T47D (cell line): ENCODE data around the gene TNIK.
A peak's percentile ranks its signal among the peaks of the same experiment; 100 is the strongest.

ENCODE experiments used
- DNase-seq, 2 experiments: peaks; one replicate each; pipeline versions ENCODE4 v3.0.0 to v3.0.0-alpha.2; 2011 to 2012; ENCODE audit warnings: low read depth in 1 of 2, low spot score in 1 of 2
- JUND ChIP-seq: IDR thresholded peaks from 2 replicates; pipeline ENCODE4 v1.6.1; 2012; ENCODE audit warnings: low read depth
- in situ Hi-C: cut with HindIII; loops from 2 replicates; pipeline ENCODE4 v1.10.0; 2016; ENCODE audit warnings: low sequenced_read_pairs, low pct_unique_long_range_greater_than_20kb

Gene TNIK

DNA sequence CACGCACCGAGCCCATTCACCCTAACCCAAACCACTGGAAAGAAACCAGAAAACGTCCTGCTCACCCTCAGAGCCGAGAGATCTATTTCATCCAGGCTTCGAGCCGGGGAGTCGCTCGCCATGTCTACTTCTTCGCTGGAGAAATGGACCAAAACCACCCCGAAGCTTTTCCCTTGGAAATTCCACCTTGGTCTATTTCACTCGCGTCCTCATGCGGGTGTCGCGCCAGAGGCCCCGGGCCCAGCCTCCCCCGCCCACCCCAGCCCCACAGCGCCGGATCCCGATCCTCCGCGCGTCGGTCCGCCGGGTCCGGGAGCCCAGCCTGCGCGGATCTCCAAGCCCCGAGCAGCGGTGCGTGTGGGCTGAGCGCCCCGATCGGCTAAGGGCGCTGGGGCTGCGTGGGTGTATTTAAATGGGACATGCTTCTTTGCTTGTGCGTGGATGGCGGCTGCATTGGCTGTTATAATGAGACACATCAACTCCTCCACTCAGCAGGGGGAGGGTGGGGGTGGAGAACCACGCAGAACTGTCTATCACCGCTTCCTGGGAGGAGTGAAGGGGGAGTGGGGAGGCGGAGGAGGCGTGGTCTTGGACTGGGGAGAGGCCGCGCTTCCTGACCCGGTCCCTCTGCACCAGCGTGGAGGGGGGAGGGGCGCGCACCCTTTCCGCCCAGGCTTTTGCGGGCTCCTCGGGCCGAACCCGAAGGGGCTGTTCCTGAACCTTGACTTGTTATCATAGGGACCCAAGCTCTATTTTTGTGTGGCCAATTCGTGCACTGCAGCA lies at the start of gene TNIK:
TNIK (minus strand) TSS at position 464 of the 783 bp plus-strand sequence; CDS start at position 122, 342 bp downstream.
- DNase-seq: peak; percentile 98
- in situ Hi-C loops: no loop called here
- no peak for TF ChIP-seq JUND

DNA sequence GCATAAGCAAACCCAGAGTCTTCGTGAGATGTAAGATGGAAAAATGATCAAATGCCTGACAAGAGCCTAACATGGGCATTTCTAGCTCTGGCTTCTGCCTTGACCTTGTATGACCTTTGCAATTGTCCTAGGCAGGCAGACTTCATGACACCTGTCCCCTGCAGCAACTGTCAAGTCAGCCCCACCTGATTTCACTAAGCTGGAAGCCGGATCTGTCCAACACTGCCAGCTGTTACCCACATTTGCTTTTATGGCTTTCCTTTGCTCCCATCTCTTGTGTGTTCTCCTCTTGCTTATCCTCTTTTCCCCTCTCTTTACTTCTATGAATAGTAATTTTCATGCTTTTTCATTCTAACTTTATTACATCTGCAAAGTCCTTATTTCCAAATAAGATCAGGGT lies 48.5 kb upstream of the TNIK start:
- in situ Hi-C loops: no loop called here
- DNase-seq: no peak
- TF ChIP-seq JUND: no peak

DNA sequence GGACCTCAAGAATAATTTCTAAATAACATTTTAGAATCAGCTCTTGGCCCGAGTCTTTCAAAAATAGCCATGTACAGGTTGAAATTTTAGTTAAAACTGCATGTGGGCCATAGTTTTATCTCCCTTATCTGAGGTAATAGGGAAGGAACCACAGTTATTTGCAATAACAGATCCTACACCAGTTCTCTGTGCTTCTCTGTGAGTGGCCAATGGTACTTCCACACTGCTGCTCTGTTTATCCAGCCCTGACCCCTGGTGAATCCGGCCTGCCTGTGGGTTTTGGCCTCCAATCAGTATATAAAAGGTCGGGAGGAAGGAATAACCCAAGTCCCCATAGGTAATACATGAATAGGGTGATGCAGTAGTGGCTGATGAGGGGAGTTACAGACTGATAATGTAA lies 48.0 kb upstream of the TNIK start:
- in situ Hi-C loops: no loop called here
- no peak for TF ChIP-seq JUND
- no peak for DNase-seq

DNA sequence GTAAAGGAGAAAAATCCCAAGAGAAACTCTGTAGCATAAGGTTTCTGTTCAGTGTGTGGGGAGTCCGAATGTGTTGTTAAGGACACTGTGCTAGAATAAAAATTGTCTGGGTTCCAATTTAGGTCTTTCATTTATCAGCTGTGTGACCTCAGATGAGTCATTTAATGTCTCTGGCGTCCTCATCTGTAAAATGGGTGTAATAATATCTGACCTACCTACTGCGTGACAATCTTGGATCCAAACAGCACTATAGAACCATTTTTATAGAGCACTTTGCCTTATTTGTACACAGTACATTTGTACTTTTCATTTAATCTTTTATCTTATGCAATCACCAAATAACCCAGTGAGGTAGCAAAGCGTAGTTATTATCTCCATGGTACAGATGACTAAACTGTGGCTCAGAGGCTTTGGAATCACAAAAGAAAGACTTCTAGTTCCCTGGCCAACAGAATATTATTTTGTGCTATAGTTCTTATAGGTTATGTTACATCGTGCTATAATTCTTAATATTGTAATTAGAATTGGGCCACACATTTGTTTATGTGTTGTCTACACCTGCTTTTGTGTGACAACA lies 46.6 kb upstream of the TNIK start:
- DNase-seq: no peak
- no peak for TF ChIP-seq JUND
- in situ Hi-C loops: no loop called here

GRCh38 chr3:171505822-171506333 lies 45.7 kb upstream of the TNIK start:
- DNase-seq: no peak
- no peak for TF ChIP-seq JUND
- in situ Hi-C loops: no loop called here

DNA sequence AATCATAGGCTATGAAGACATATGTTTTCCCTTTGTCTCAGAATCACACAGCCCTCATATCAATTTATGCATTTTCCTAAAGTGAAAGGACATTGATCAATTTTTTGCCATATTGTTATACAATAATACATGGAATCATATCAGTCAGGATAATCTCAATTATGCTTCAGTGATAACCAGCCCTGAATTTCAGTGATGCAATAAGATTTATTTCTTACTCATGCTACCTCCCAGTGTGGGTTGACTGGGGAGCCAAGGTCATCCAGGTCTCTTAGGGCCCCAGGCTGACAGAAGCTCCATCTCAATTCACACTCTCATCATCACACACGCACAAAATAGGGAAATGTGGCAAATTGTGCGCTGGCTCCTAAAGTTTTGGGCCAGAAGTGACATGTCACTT lies 44.2 kb upstream of the TNIK start:
- DNase-seq: no peak
- TF ChIP-seq JUND: no peak
- in situ Hi-C loops: no loop called here

GRCh38 chr3:171503817-171504216 lies 43.6 kb upstream of the TNIK start:
- in situ Hi-C loops: no loop called here
- DNase-seq: no peak
- no peak for TF ChIP-seq JUND

DNA sequence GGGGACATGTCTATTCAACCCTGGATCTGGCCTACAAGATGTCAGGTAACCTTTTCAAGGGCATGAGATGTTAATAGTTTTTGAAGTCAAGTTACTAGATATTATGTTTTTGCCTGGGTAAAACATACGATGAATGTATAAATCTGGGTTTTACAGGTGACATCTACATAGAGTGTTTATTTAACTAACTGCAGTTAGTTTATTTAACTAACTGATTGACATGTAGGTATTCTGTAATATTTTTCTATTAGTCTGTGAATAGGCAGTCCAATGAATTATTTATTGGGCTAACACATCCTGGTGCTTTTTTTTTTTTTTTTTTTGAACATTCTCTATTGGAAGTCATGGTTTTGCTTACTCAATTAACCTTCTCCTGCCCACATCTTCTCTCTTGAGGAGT lies 38.7 kb upstream of the TNIK start:
- in situ Hi-C loops: no loop called here
- no peak for TF ChIP-seq JUND

DNA sequence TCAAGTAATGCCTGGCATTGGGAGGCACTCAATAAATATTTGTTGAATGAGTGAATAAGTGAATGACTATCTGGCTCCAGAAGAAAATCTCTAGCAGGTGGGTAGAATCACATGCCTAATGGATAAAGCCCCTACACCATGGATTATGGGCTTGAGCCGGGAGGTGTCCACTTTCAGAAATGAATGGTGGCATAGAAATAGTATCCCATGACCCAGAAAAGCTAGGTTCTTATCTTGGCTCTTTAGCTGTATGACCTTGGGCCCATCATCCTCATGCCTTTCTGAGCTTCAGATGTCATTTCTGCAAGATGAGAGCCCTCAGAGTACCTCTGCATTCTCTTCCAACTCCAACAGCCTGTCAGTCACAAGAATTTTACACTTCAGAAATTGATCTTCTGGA lies 37.3 kb upstream of the TNIK start:
- in situ Hi-C loops: no loop called here
- TF ChIP-seq JUND: no peak
- DNase-seq: no peak

More for the DNA sequence above, 38.7 kb upstream of the TNIK start:
- no peak for DNase-seq

- in situ Hi-C loops: no loop called here
- no peak for DNase-seq
- no peak for TF ChIP-seq JUND
Measured at GRCh38 chr3:171495413-171495812, 35.2 kb upstream of the TNIK start.

- no peak for DNase-seq
- in situ Hi-C loops: no loop called here
- no peak for TF ChIP-seq JUND
Measured at GRCh38 chr3:171494457-171495109, 34.4 kb upstream of the TNIK start.

DNA sequence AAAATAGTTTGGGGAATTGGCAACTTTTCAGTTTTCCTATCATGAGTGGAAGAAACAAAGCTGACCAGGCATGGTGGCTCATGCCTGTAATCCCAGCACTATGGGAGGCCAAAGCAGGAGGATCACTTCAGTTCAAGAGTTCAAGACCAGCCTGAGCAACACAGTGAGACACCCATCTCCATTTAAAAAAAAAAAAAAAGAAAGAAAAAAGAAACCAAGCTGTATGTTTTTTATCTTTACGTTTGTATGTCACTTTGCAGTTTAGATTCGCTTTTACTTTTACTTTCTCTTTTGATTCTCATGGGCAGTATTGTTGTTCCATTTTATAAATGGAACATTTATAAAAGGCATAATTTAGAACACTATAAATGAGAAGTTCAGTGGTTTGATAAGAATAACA lies 31.2 kb upstream of the TNIK start:
- TF ChIP-seq JUND: no peak
- in situ Hi-C loops: no loop called here
- no peak for DNase-seq

GRCh38 chr3:171490901-171491300 lies 30.7 kb upstream of the TNIK start:
- DNase-seq: no peak
- TF ChIP-seq JUND: no peak
- in situ Hi-C loops: no loop called here
